Breast epithelium (tissue), 4 donors: ENCODE data around the gene NELL1. TPM values are rescaled to one million over a fixed set of nuclear protein-coding genes. Genes with fewer than 3 reads are reported as not detected.
"Not testable (repeated sequence)": the region's sequence is repeated elsewhere in the genome, so short reads cannot be mapped to it uniquely, and the experiment has no call there.

Experiments used
- DNase-seq, 2 donors: peaks; one replicate each; pipeline ENCODE4 v3.0.0-alpha.2; 2019; ENCODE audit warnings: low spot score in 2 of 2
- H3K27ac ChIP-seq, 2 donors: fragments of 200-600 bp; sonication (generic) in 1 of 2; one replicate each; pipeline ENCODE4 v1.5.1; 2016 to 2019; ENCODE audit warnings: mild to moderate bottlenecking in 1 of 2
- H3K27me3 ChIP-seq, 2 donors: fragments of 200-600 bp; sonication (generic) in 1 of 2; one replicate each; pipeline versions ENCODE4 v1.5.1 to v1.6.0; 2017 to 2019; ENCODE audit warnings: control low read depth in 1 of 2, mild to moderate bottlenecking in 1 of 2
- H3K36me3 ChIP-seq: fragments of 200-600 bp; one replicate; pipeline ENCODE4 v1.5.1; 2019
- H3K4me1 ChIP-seq, 2 donors: fragments of 200-600 bp; sonication (generic); one replicate each; pipeline ENCODE4 v1.5.1; 2016 to 2019; ENCODE audit warnings: control low read depth in 1 of 2
- H3K4me3 ChIP-seq, 3 donors: fragments of 200-600 bp; sonication (generic); 1 replicate in 2 of 3; 2 replicates in 1 of 3; pipeline ENCODE4 v1.5.1; 2016 to 2019; ENCODE audit warnings: mild to moderate bottlenecking in 3 of 3, moderate library complexity in 2 of 3
- H3K9me3 ChIP-seq, 2 donors: fragments of 200-600 bp; sonication (generic) in 1 of 2; one replicate each; pipeline ENCODE4 v1.5.1; 2016 to 2019; ENCODE audit warnings: control low read depth in 1 of 2
- CTCF ChIP-seq, 3 donors: fragments of 450-650 bp; IDR thresholded peaks; one replicate each; pipeline ENCODE4 v1.5.1; 2016 to 2017; ENCODE audit warnings: antibody characterized with exemption in 3 of 3, mild to moderate bottlenecking in 3 of 3, moderate library complexity in 3 of 3
- POLR2A ChIP-seq: fragments of 450-650 bp; IDR thresholded peaks from one replicate; pipeline ENCODE4 v1.6.1; 2016; ENCODE audit warnings: antibody characterized with exemption, mild to moderate bottlenecking, moderate library complexity
- POLR2AphosphoS5 ChIP-seq, 3 donors: sonication (generic); formaldehyde crosslinking; IDR thresholded peaks; one replicate each; pipeline ENCODE4 v1.6.1; 2017; ENCODE audit warnings: antibody characterized with exemption in 3 of 3
- intact Hi-C: fragments of 100-400 bp; cut with DNase I; formaldehyde crosslinking; loops from one replicate; pipeline ENCODE4 v1.15.1; 2023; ENCODE audit warnings: low total_unique reads
- total RNA-seq, 3 donors: library from RNA; depleted of rRNA; stranded (reverse); fragments of >200 nt; gene quantifications; one replicate each; pipeline ENCODE4 v1.1.0, GENCODE V29; 2016

NELL1 gene
- total RNA-seq, 3 donors from 2014 or later, result 0.15 TPM; not detected in 2

- H3K27ac ChIP-seq, result no peak overlapping the region
- H3K9me3 ChIP-seq, result no peaks in the 10 kb centered on the region
- H3K36me3 ChIP-seq, result no peaks in the 10 kb centered on the region
- H3K4me1 ChIP-seq, result no peaks in the 10 kb centered on the region
- intact Hi-C loops, result no loop called here
- no peaks in the 10 kb centered on the region for H3K27me3 ChIP-seq
- no peak overlapping the region for H3K4me3 ChIP-seq
- TF ChIP-seq CTCF (IDR thresholded peaks at IDR 0.05), result no peak
- no peak for TF ChIP-seq POLR2AphosphoS5 (IDR thresholded peaks at IDR 0.05)
- no peak for TF ChIP-seq POLR2A
- no peak for DNase-seq
Observed at GRCh38 chr11:21257461-21257860, 588.1 kb downstream of the NELL1 start.

GRCh38 chr11:21258414-21258813, 589.0 kb downstream of the NELL1 start:
- H3K27me3 ChIP-seq, result no peaks in the 10 kb centered on the region
- H3K27ac ChIP-seq, result no peak overlapping the region
- TF ChIP-seq CTCF (IDR thresholded peaks at IDR 0.05) (no peak), POLR2AphosphoS5 (IDR thresholded peaks at IDR 0.05) (no peak), POLR2A (no peak)
- no peak for DNase-seq
- H3K9me3 ChIP-seq, result no peaks in the 10 kb centered on the region
- H3K36me3 ChIP-seq, result no peaks in the 10 kb centered on the region
- intact Hi-C loops, result no loop called here
- H3K4me3 ChIP-seq, result no peak overlapping the region
- H3K4me1 ChIP-seq, result no peaks in the 10 kb centered on the region

- TF ChIP-seq POLR2AphosphoS5 (IDR thresholded peaks at IDR 0.05) (no peak), CTCF (IDR thresholded peaks at IDR 0.05) (no peak), POLR2A (no peak)
- DNase-seq, result no peak
- intact Hi-C loops, result no loop called here
- H3K4me1 ChIP-seq, result no peaks in the 10 kb centered on the region
- H3K9me3 ChIP-seq, result no peaks in the 10 kb centered on the region
- no peak overlapping the region for H3K27ac ChIP-seq
- H3K36me3 ChIP-seq, result no peaks in the 10 kb centered on the region
- no peak overlapping the region for H3K4me3 ChIP-seq
- no peaks in the 10 kb centered on the region for H3K27me3 ChIP-seq
Observed at GRCh38 chr11:21260101-21260500, 590.7 kb downstream of the NELL1 start.

- TF ChIP-seq POLR2A (no peak), CTCF (IDR thresholded peaks at IDR 0.05) (no peak), POLR2AphosphoS5 (IDR thresholded peaks at IDR 0.05) (no peak)
- Histone ChIP-seq H3K36me3 (no peaks in the 10 kb centered on the region), H3K27me3 (no peaks in the 10 kb centered on the region), H3K4me1 (no peaks in the 10 kb centered on the region), H3K4me3 (no peak overlapping the region), H3K9me3 (no peaks in the 10 kb centered on the region), H3K27ac (no peak overlapping the region)
- DNase-seq, result no peak
- intact Hi-C loops, result no loop called here
Observed at GRCh38 chr11:21262992-21263391, 593.6 kb downstream of the NELL1 start.

- intact Hi-C loops, result no loop called here
- Histone ChIP-seq H3K36me3 (no peaks in the 10 kb centered on the region), H3K9me3 (no peaks in the 10 kb centered on the region), H3K27me3 (no peaks in the 10 kb centered on the region), H3K4me3 (no peak overlapping the region), H3K27ac (no peak overlapping the region), H3K4me1 (no peaks in the 10 kb centered on the region)
- TF ChIP-seq POLR2AphosphoS5 (IDR thresholded peaks at IDR 0.05), result no peak
- TF ChIP-seq POLR2A, result no peak
- no peak for DNase-seq
Observed at GRCh38 chr11:21264125-21264524, 594.7 kb downstream of the NELL1 start.

GRCh38 chr11:21268036-21268435, 598.6 kb downstream of the NELL1 start:
- no peaks in the 10 kb centered on the region for H3K9me3 ChIP-seq
- no peaks in the 10 kb centered on the region for H3K27me3 ChIP-seq
- no peak overlapping the region for H3K4me3 ChIP-seq
- H3K36me3 ChIP-seq, result no peaks in the 10 kb centered on the region
- no peak for DNase-seq
- intact Hi-C loops, result no loop called here
- no peak overlapping the region for H3K27ac ChIP-seq
- no peaks in the 10 kb centered on the region for H3K4me1 ChIP-seq
- no peak for TF ChIP-seq CTCF (IDR thresholded peaks at IDR 0.05)
- no peak for TF ChIP-seq POLR2A
- TF ChIP-seq POLR2AphosphoS5 (IDR thresholded peaks at IDR 0.05), result no peak

- H3K4me3 ChIP-seq, H3K27ac ChIP-seq, H3K27me3 ChIP-seq, H3K4me1 ChIP-seq, intact Hi-C loops, H3K36me3 ChIP-seq, DNase-seq, H3K9me3 ChIP-seq: not testable (repeated sequence)
Observed at GRCh38 chr11:21272139-21272538, 602.8 kb downstream of the NELL1 start.
